ENCODE results near the gene XRCC6. TPM values are rescaled to one million over a fixed set of nuclear protein-coding genes. Genes with fewer than 3 reads are reported as not detected.

The XRCC6 gene
- polyA plus RNA-seq, 1 donor (not counting 4 experiments of a cell fraction or from before 2014, with no cell fraction given), result 247 TPM

DNA sequence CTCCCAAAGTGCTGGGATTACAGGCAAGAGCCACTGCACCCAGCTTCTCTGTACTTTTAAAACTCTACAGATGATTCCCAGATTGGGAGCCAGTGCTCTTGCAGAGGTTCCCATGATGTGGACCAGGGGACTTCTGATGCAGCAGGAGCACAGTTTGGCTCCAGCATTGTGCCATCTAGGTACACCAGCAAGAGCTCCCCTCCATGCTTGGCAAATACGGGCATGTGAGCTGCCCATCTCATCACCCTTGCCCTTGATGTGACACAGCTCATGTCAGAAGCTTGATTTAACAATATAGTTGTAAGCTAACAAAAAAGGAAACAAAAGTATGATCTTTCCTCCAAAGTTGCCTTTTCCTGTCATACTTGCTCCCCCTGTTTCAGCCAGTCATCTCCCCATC is 38.8 kb downstream of the XRCC6 start:
- Histone ChIP-seq H3K36me3 (ENCODE audit: control insufficient read depth in 2 of 2, extremely low read depth in 1 of 2, insufficient read depth in 2 of 2, low read length in 2 of 2) (peaks cover 37 to 66% of the 10 kb centered on the region in 2 experiments), H3K9me1 (ENCODE audit: control insufficient read depth, extremely low read depth, insufficient read depth, low read length) (no peaks in the 10 kb centered on the region), H3K9me3 (ENCODE audit: control insufficient read depth, low read depth, low read length) (no peaks in the 10 kb centered on the region), H3K27ac (ENCODE audit: control insufficient read depth, insufficient read depth, low read length) (no peak overlapping the region), H3K4me2 (ENCODE audit: control insufficient read depth, extremely low read depth, insufficient read depth, low read depth, low read length) (no peak overlapping the region), H3K4me3 (ENCODE audit: control insufficient read depth in 2 of 3, extremely low read depth in 1 of 3, insufficient read depth in 2 of 3, low read depth in 1 of 3, low read length in 3 of 3) (no peak overlapping the region), H4K20me1 (ENCODE audit: control insufficient read depth, extremely low read depth, insufficient read depth, low read length) (peaks cover 2% of the 10 kb centered on the region), H3K27me3 (ENCODE audit: control insufficient read depth, extremely low read depth, insufficient read depth, low read length) (no peaks in the 10 kb centered on the region), H3K9ac (ENCODE audit: control insufficient read depth, extremely low read depth, insufficient read depth, low read length) (no peak overlapping the region), H3K4me1 (ENCODE audit: control insufficient read depth, extremely low read depth, insufficient read depth, low read length) (peaks cover 10% of the 10 kb centered on the region), H3K79me2 (ENCODE audit: control insufficient read depth, insufficient read depth, low read length) (peaks cover 1% of the 10 kb centered on the region), H2AFZ (ENCODE audit: control insufficient read depth, low read length) (no peak overlapping the region)
- TF ChIP-seq EZH2 (IDR thresholded peaks at IDR 0.05; ENCODE audit: low read length) (no peak), CTCF (optimal IDR thresholded peaks at IDR 0.05 in 1 of 3, IDR thresholded peaks at IDR 0.05 in 1 of 3, conservative IDR thresholded peaks at IDR 0.05 in 1 of 3; ENCODE audit: extremely low read depth in 1 of 3, insufficient read depth in 2 of 3, low read length in 3 of 3) (no peak)
- DNase-seq (ENCODE audit: low read depth, low spot score), result no peak
- FAIRE-seq, result no peak
- dilution Hi-C loops (cut with MboI; ENCODE audit: extremely low pct_ligation_motif_present, low sequenced_read_pairs), result no loop called here

DNA sequence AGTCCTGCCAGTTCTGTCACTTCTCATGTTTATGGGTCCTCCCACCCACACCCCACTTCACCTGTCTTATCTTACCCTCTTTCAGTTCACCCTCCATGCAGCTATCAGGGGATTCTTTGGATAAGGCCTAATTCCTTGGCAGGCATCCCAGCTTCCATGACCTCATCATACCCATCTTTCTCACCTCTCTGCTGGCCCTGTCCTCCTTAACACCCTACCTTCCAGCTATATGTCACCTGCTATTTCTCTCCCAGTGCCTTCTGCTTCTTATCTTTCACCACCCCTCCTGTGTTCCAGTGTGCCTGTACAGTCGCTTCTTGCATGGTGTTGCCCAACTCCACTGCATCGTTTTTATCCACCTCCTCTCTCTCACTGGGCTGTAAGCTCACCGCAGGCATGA is 39.3 kb downstream of the XRCC6 start:
- peaks cover 1% of the 10 kb centered on the region for H3K79me2 ChIP-seq (ENCODE audit: control insufficient read depth, insufficient read depth, low read length)
- no peaks in the 10 kb centered on the region for H3K27me3 ChIP-seq (ENCODE audit: control insufficient read depth, extremely low read depth, insufficient read depth, low read length)
- peaks cover 11% of the 10 kb centered on the region for H3K4me1 ChIP-seq (ENCODE audit: control insufficient read depth, extremely low read depth, insufficient read depth, low read length)
- no peaks in the 10 kb centered on the region for H3K9me3 ChIP-seq (ENCODE audit: control insufficient read depth, low read depth, low read length)
- no peak for DNase-seq (ENCODE audit: low read depth, low spot score)
- no peak overlapping the region for H3K27ac ChIP-seq (ENCODE audit: control insufficient read depth, insufficient read depth, low read length)
- dilution Hi-C loops (cut with MboI; ENCODE audit: extremely low pct_ligation_motif_present, low sequenced_read_pairs), result no loop called here
- TF ChIP-seq EZH2 (IDR thresholded peaks at IDR 0.05; ENCODE audit: low read length) (no peak), CTCF (optimal IDR thresholded peaks at IDR 0.05 in 1 of 3, IDR thresholded peaks at IDR 0.05 in 1 of 3, conservative IDR thresholded peaks at IDR 0.05 in 1 of 3; ENCODE audit: extremely low read depth in 1 of 3, insufficient read depth in 2 of 3, low read length in 3 of 3) (no peak)
- H3K4me3 ChIP-seq (ENCODE audit: control insufficient read depth in 2 of 3, extremely low read depth in 1 of 3, insufficient read depth in 2 of 3, low read depth in 1 of 3, low read length in 3 of 3), result no peak overlapping the region
- H3K9ac ChIP-seq (ENCODE audit: control insufficient read depth, extremely low read depth, insufficient read depth, low read length), result no peak overlapping the region
- no peak overlapping the region for H2AFZ ChIP-seq (ENCODE audit: control insufficient read depth, low read length)
- H3K36me3 ChIP-seq (ENCODE audit: control insufficient read depth in 2 of 2, extremely low read depth in 1 of 2, insufficient read depth in 2 of 2, low read length in 2 of 2), result peaks cover 39 to 66% of the 10 kb centered on the region in 2 experiments
- no peak overlapping the region for H3K4me2 ChIP-seq (ENCODE audit: control insufficient read depth, extremely low read depth, insufficient read depth, low read depth, low read length)
- no peaks in the 10 kb centered on the region for H3K9me1 ChIP-seq (ENCODE audit: control insufficient read depth, extremely low read depth, insufficient read depth, low read length)
- H4K20me1 ChIP-seq (ENCODE audit: control insufficient read depth, extremely low read depth, insufficient read depth, low read length), result no peaks in the 10 kb centered on the region
- FAIRE-seq, result no peak

Data from keratinocyte (primary cell).